NCI-H146 (cell line): ENCODE measurements around the gene AFP.

Source experiments
- DNase-seq: peaks from one replicate; lab custom pipeline; 2025; lab: John Stamatoyannopoulos, UW

Gene AFP

DNA sequence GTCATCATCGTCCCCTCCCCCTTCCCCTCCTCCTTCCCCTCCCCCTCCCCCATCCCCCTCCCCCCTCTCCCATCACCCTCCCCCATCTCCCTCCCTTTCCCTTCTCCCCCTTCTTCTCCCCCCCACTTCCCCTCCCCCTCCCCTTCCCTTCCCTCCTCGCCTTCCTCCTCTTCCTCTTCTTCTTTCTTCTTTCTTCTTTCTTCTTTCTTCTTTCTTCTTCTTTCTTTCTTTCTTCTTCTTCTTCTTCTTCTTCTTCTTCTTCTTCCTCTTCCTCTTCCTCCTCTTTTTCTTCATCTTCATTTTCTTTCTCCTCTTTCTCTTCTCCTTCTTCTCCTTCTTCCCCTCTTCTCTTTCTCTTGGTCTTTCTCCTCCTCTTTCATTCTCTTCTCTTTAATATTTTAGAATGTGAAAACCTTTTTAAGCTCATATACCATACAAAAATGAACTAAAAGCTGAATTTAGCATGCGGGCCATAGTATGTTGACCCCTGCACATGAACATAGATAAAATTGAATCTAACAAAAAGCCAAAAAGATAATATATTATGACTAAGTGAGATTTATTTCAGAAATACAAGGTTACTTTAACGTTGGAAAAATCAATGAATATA, 25.0 kb downstream of the AFP start:
- DNase-seq, result no peak

DNA sequence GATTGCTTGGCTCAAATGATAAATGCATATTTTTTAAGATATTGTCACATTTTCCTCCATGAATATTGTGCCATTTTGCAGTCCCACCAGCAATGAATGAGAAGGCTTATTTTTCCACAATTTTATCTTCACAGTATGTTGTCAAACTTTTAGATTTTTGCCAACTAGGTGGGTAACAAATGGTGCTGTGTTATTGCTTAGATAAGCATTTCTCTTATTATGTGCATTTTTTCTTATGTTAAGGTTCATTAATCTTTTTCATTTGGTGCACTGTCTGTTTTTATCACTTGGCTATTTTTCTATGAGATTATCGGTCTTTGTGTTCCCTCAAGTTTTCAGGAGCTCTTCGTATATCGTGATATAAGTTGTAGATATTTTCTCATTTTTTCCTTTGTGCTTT, 32.1 kb downstream of the AFP start:
- no peak for DNase-seq

DNA sequence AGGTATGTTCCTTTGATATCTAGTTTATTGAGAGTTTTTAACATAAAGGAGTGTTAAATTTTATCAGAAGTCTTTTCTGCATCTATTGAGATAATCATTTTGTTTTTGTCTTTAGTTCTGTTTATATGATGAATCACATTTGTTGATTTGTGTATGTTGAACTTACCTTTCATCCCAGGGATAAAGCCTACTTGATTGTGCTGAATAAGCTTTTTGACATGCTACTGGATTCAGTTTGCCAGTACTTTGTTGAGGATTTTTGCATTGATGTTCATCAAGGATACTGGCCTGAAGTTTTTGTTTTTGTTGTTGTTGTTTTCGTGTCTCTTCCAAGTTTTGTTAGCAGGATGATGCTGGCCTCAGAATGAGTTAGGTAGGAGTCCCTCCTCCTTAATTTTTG, 34.7 kb downstream of the AFP start:
- DNase-seq, result no peak

DNA sequence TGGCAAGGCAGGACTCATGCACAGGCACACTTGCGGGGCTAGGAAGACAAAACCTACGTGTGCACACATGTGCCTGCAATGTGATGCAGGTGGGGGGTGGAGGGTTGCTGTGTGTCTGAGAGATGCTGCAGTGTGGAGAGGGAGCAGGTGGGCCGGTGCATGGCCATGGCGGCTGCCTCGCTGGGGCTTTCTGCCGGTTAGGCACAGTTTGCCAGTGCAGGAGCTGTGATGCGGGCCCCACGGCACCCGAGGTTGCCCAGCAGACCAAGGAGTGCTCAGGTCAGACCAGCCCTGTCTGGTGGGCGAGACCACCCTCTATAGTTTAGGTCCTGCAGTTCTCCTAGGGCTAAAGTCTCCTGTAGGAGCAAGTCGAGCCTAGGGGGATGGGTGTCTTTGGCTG, 41.2 kb downstream of the AFP start:
- no peak for DNase-seq

DNA sequence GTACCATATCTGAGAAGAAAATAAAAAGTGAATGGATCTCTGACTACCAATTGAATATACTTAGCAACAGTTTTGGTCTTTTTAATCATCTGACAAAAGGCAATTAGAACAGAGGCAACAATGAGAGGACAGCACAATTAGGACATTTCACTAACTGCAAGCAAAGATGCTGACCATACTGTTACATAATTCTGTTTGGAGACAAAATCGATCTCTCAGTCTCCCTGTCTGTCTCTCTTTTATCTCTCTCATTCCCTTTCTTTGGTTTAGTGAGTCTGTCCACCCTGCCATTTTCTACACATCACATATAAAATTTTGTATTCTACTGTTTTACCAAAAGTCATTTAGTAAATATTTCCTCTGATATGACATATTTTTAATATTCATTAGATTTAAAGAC, 43.3 kb downstream of the AFP start:
- peak; percentile 3 for DNase-seq

DNA sequence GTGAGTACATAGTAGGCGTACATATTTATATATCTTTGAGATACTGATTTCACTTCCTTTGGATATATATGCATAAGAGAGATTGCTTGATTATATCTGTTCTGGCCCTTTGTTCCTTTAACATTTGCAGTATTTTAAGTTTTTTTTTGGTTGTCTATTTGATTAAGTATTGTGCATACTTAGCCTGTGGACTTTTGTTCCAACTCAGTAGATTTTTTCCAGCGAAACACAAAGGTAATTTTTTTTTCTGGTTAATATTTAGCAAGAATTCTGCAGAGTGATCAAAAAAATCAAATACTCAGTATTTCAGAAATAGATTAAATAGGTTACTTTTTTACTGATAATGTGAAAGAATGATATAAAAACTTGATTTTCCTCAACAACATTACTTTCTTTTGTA, 45.3 kb downstream of the AFP start, which contains the start of gene AFM:
Gene AFM (plus strand): TSS at position 388 of the 400 bp plus-strand sequence. CDS start 31 bp downstream, outside the sequence.
- no peak for DNase-seq

DNA sequence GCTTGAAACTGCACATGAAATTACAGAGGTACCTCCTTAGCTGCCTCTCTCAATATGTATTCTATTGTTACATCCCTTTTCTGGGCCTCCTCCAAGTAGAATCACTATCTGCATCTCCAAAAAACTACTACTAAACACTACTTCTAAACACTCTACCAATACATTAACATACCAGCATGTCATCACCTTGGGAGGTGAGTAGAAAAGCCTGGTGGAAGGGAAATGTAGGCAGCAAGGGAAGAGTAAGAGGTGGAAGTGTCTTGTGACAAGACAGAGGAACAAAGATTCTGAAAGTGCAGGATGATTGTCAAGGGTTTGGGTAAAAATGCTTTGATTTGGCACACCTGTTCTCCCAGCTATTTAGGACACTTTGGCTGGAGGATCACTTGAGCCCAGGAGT, 49.1 kb downstream of the AFP start:
- DNase-seq, result no peak

DNA sequence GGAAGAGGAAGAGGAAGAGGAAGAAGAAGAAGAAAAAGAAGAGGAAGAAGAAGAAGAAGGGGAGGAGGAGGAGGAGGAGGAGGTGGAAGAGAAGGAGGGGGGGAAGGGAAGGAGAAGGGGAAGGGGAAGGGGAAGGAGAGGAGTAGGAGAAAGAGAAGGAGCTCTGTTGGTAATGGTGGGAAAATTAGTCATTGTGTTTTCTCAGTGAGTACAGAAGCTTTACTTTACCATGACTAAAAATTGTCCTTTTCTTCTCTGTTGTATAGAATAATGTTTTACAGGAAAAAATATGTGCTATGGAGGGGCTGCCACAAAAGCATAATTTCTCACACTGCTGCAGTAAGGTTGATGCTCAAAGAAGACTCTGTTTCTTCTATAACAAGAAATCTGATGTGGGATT, 49.6 kb downstream of the AFP start:
- DNase-seq, result no peak

DNA sequence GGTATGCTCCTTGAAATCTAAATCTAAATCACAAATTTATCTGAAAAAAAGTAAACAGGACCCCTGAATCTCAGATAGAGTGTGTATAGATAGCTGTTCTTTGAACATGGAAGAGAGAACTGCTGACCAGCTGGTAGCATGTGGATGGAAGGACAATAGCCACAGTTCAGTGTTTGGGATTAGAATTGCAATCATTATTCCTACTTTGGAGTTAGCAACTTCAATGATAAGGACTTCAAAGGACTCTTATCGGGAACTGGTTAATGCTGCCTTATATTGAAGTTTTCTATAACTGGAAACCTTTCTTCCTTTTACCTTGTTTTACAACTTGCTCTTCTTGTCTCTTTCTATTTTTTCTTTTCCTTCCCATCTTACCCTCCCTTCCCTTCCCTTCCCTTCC, 50.5 kb downstream of the AFP start:
- peak; percentile 22 for DNase-seq

DNA sequence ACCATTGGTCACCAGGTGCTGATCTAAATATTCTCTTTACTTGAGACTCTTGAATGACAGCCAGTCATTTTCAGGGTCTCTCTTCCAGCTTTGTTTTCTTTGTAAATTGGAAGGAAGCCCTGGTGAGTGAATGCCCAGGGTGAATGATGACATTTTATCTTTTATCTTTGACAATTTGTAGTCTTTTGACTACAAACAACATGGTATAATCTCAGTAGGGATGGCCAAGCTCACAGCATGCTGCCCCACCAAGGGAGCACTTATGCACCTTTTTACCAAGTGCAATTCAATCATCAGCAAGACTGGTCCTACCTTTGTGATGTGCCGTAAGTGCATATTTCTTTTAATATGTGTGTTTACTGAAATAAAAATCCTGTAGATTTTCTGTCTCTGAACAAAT, 51.2 kb downstream of the AFP start:
- DNase-seq, result peak; percentile 90

DNA sequence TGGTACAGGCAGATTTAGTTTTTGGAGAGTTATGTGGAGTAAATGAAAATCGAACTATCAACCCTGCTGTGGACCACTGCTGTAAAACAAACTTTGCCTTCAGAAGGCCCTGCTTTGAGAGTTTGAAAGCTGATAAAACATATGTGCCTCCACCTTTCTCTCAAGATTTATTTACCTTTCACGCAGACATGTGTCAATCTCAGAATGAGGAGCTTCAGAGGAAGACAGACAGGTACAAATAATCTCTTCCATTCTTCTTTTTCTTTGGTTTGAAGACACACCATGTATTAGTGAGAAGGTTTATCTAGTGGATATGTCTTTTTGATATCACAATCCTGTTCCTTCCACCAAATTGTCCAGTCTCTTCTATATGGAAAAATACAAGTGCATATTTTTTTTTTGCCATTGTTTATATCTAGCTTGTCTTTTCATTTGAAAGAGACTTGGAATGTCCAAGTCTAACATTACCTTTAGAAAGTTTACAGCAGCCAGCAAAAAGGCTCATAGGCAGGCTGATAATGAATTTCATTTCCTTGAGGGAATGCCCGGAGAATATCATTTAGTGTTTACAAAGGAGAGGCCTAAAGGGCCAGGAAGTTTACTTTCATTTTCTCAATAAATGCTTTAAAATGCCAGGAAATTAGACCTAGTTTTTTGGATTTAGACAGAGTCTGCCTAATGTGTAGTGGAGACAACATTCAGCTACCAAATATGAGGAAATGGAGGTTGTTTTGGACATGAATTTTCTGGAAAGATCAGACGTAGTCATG, 64.2 kb downstream of the AFP start:
- DNase-seq, result no peak

DNA sequence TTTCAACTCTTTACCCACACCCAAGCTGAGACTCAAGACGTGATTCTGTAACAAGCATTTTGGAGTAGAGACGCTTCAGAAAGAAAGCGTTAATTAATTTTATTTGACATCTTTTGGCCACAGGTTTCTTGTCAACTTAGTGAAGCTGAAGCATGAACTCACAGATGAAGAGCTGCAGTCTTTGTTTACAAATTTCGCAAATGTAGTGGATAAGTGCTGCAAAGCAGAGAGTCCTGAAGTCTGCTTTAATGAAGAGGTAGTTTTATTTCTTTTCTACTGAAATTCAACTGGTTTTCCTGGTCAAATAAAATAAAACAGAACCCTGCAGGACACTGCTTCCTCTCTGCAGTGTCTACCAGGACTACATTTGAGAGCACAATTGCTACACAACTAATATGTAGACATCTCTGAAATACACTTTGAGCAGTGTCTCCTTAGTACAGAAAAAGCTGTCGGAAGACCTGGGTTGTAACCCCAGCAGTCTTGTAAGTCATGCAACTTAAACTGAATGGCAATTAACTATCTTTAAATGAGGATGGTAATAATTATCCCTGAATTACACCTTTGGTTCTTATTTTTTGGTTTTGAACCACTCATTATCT, 65.7 kb downstream of the AFP start:
- DNase-seq, result no peak

DNA sequence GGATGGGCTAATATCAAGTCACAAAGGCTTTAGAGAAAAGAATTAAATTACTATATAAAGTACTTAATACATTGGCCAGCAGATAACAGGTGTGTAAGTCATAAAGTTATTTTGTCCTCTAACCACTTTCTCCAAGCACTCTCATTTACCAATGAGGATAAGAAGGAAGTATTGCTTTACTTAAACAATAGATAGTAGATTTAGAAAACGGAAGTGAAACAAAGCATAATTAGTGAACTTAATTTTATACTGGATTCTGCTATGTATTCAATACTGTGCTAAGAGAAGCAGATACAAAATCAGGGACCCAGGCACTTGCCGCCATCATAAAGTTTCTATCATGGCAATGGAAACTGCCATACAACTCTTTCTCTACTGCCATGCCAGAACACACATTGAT, 69.5 kb downstream of the AFP start:
- DNase-seq, result no peak
